HL-60 (cell line): Measurements from ENCODE around the gene DNMT3L.
A peak's percentile ranks its signal among the peaks of the same experiment; 100 is the strongest.

ENCODE experiments used
- DNase-seq, 2 experiments: peaks; one replicate each; pipeline ENCODE4 v3.0.0-alpha.2; 2010 to 2020; ENCODE audit warnings: low read depth in 1 of 2, low spot score in 1 of 2
- H3K27ac ChIP-seq: fragments of 250-450 bp; sonication (Bioruptor Pico); replicated peaks from 2 replicates; pipeline ENCODE4 v1.5.1; 2020; ENCODE audit warnings: mild to moderate bottlenecking, moderate library complexity
- H3K27me3 ChIP-seq: fragments of 250-450 bp; sonication (Bioruptor Pico); 2 replicates; pipeline ENCODE4 v1.5.1; 2021; ENCODE audit warnings: mild to moderate bottlenecking, moderate library complexity; ENCODE audit not compliant: insufficient read depth, poor library complexity, severe bottlenecking
- H3K4me3 ChIP-seq: replicated peaks from 2 replicates; pipeline ENCODE4 v1.5.1; 2011; ENCODE audit warnings: mild to moderate bottlenecking, control low read depth, low read length; ENCODE audit not compliant: insufficient read depth
- GABPA ChIP-seq: IDR thresholded peaks from 2 replicates; pipeline ENCODE4 v1.6.1; 2012; ENCODE audit warnings: low read depth
- POLR2AphosphoS5 ChIP-seq: IDR thresholded peaks from 2 replicates; pipeline ENCODE4 v1.6.1; 2012; ENCODE audit warnings: low read depth
- SPI1 ChIP-seq: IDR thresholded peaks from 2 replicates; pipeline ENCODE4 v1.6.1; 2012; ENCODE audit warnings: low read depth, mild to moderate bottlenecking, borderline replicate concordance
- TF ChIP-seq, protein P1 (sequence below): IDR thresholded peaks from 2 replicates; pipeline ENCODE4 v1.6.1; 2012; ENCODE audit warnings: low read depth; ENCODE audit not compliant: insufficient replicate concordance
- TF ChIP-seq, protein P2 (sequence below): IDR thresholded peaks from one replicate; pipeline ENCODE4 v1.5.1; 2011; ENCODE audit warnings: low read length, control low read depth, inconsistent platforms; ENCODE audit not compliant: insufficient read depth

The DNMT3L gene

DNA sequence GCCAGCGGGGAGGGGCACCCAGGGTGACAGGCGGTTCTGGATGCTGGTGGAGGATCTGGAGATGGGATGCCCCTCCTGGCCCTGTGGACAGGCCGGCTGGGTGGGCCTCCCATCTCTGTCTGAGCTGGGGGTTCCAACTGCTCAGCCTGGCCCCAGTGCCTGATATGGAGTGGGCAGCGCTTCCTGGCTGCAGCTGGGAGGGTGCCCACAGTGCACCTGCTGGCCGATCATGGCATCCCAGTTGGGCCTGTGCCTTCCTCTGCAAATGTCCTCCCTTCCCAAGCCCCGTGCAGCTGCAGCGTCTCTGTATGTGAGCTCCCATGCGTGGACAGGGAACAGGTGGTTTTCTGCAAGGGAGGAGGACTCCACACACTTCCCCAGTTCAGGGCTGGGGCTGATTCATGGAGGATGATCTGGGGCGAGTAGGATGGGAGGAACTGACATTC lies 40.3 kb upstream of the DNMT3L start:
- H3K27ac ChIP-seq = 0 out of 2 replicates have a peak overlapping the region, but pooled peaks have one; percentile 0

DNA sequence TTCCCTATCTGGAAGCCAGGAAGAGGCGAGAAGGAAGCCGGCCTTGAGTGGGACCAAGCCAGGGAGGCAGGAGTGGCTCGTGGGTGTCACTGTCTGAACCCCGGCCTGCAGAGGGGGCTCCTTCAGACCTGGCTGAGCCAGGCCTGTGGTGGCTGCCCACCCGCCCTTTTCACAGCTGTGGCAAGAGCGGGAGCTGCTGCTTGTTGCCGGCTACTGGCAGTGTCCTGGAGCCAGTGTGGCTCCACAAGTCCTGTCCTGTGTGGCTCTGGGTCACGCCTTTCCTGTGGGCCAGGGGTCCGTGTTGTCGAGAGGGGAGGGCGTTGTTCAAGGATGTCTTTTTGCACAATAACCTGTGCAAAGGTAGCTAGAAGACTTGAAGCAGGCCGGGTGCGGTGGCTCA lies 39.4 kb upstream of the DNMT3L start:
- peak overlapping the region; percentile 88 for H3K4me3 ChIP-seq
- H3K27ac ChIP-seq = peak overlapping the region; percentile 59
- TF ChIP-seq GABPA = no peak
- no peak for TF ChIP-seq SPI1
- TF ChIP-seq, protein P1, sequence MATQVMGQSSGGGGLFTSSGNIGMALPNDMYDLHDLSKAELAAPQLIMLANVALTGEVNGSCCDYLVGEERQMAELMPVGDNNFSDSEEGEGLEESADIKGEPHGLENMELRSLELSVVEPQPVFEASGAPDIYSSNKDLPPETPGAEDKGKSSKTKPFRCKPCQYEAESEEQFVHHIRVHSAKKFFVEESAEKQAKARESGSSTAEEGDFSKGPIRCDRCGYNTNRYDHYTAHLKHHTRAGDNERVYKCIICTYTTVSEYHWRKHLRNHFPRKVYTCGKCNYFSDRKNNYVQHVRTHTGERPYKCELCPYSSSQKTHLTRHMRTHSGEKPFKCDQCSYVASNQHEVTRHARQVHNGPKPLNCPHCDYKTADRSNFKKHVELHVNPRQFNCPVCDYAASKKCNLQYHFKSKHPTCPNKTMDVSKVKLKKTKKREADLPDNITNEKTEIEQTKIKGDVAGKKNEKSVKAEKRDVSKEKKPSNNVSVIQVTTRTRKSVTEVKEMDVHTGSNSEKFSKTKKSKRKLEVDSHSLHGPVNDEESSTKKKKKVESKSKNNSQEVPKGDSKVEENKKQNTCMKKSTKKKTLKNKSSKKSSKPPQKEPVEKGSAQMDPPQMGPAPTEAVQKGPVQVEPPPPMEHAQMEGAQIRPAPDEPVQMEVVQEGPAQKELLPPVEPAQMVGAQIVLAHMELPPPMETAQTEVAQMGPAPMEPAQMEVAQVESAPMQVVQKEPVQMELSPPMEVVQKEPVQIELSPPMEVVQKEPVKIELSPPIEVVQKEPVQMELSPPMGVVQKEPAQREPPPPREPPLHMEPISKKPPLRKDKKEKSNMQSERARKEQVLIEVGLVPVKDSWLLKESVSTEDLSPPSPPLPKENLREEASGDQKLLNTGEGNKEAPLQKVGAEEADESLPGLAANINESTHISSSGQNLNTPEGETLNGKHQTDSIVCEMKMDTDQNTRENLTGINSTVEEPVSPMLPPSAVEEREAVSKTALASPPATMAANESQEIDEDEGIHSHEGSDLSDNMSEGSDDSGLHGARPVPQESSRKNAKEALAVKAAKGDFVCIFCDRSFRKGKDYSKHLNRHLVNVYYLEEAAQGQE = no peak
- no peak for TF ChIP-seq POLR2AphosphoS5
- TF ChIP-seq, protein P2, sequence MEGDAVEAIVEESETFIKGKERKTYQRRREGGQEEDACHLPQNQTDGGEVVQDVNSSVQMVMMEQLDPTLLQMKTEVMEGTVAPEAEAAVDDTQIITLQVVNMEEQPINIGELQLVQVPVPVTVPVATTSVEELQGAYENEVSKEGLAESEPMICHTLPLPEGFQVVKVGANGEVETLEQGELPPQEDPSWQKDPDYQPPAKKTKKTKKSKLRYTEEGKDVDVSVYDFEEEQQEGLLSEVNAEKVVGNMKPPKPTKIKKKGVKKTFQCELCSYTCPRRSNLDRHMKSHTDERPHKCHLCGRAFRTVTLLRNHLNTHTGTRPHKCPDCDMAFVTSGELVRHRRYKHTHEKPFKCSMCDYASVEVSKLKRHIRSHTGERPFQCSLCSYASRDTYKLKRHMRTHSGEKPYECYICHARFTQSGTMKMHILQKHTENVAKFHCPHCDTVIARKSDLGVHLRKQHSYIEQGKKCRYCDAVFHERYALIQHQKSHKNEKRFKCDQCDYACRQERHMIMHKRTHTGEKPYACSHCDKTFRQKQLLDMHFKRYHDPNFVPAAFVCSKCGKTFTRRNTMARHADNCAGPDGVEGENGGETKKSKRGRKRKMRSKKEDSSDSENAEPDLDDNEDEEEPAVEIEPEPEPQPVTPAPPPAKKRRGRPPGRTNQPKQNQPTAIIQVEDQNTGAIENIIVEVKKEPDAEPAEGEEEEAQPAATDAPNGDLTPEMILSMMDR = no peak
- peak in 1 of 2 experiments; percentile 8 for DNase-seq
- H3K27me3 ChIP-seq = no peaks in the 10 kb centered on the region

More for the DNA sequence above, 40.3 kb upstream of the DNMT3L start:
- TF ChIP-seq SPI1 = peak; percentile 47; the same call in 1 of the 2 replicates
- peak; percentile 43 for TF ChIP-seq POLR2AphosphoS5
- TF ChIP-seq GABPA = no peak
- TF ChIP-seq, protein P2 = no peak
- TF ChIP-seq, protein P1 = no peak
- no peaks in the 10 kb centered on the region for H3K27me3 ChIP-seq
- peak overlapping the region; percentile 88; the same call in 1 of the 2 replicates for H3K4me3 ChIP-seq
- DNase-seq = peak in 1 of 2 experiments; percentile 59

DNA sequence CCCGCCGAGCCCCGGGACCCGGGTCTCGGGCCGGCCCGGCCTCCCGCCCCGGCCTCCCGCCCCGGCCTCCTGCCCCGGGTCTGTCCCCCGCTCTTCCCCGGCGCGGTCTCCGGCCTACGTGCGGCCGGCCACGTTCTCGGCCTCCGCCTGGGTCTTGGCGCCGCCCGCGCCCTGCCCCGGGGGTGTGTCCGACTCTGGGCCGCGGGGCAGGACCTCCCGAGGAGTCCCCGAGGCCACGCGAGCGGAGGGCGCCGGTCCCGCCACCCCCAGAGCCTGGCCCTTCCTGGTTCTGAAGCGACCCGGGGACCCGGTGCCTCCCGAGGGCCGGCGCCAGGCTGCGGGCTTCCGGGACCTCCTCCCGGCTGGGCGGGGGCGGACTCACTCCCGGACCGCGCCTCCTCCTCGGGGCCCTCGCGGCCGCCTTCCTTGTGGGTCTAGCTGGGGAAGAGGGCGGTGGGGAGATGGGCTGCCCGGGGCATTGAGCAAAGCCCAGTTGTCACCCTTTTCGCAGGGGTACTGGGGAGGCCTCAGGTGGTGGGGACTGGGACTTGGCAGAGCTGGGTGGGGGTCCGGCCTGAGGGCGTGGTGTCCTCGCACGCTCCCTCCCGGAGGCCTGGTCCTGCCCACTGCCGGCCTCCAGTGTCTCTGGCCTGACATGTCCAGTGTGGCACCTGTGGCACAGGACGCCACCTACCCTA lies 38.7 kb upstream of the DNMT3L start:
- Histone ChIP-seq H3K27me3 (no peaks in the 10 kb centered on the region), H3K27ac (peak overlapping the region; percentile 59), H3K4me3 (peak overlapping the region; percentile 88)
- peak; percentile 71 to 74 for DNase-seq
- TF ChIP-seq GABPA = no peak
- TF ChIP-seq, protein P1 = no peak
- TF ChIP-seq, protein P2 = no peak
- no peak for TF ChIP-seq SPI1
- no peak for TF ChIP-seq POLR2AphosphoS5
